ENCODE data around the gene IGF2BP2.
"Not testable (repeated sequence)": the region's sequence is repeated elsewhere in the genome, so short reads cannot be mapped to it uniquely, and the experiment has no call there.

The IGF2BP2 gene

GRCh38 chr3:185825006-185825638 is at the start of gene IGF2BP2:
Gene IGF2BP2 (minus strand): TSS chr3:185825042. CDS start chr3:185824960, 82 bp downstream.
- DNase-seq: peak; percentile 33 to 48

GRCh38 chr3:185874119-185874518 is 49.3 kb upstream of the IGF2BP2 start:
- no peak for DNase-seq

GRCh38 chr3:185867650-185868049 is 42.8 kb upstream of the IGF2BP2 start:
- no peak for DNase-seq

GRCh38 chr3:185866995-185867394 is 42.2 kb upstream of the IGF2BP2 start:
- no peak for DNase-seq

GRCh38 chr3:185866555-185866954 is 41.7 kb upstream of the IGF2BP2 start:
- no peak for DNase-seq

GRCh38 chr3:185865247-185865646 is 40.4 kb upstream of the IGF2BP2 start:
- no peak for DNase-seq

- DNase-seq: no peak
These were observed 39.9 kb upstream of the IGF2BP2 start for GRCh38 chr3:185864767-185865166.

GRCh38 chr3:185862920-185863319 is 38.1 kb upstream of the IGF2BP2 start:
- DNase-seq: no peak

- DNase-seq: no peak
These were observed 34.6 kb upstream of the IGF2BP2 start for GRCh38 chr3:185859294-185859972.

- DNase-seq: no peak
These were observed 33.8 kb upstream of the IGF2BP2 start for GRCh38 chr3:185858502-185859225.

GRCh38 chr3:185857208-185857607 is 32.4 kb upstream of the IGF2BP2 start:
- DNase-seq: no peak

GRCh38 chr3:185856652-185857051 is 31.8 kb upstream of the IGF2BP2 start:
- DNase-seq: no peak

GRCh38 chr3:185853771-185854170 is 28.9 kb upstream of the IGF2BP2 start:
- DNase-seq: not testable (repeated sequence)

- no peak for DNase-seq
These were observed 27.8 kb upstream of the IGF2BP2 start for GRCh38 chr3:185852635-185853034.

GRCh38 chr3:185851959-185852358 is 27.1 kb upstream of the IGF2BP2 start:
- DNase-seq: no peak

GRCh38 chr3:185851046-185851445 is 26.2 kb upstream of the IGF2BP2 start:
- DNase-seq: no peak

GRCh38 chr3:185847506-185847905 is 22.7 kb upstream of the IGF2BP2 start:
- DNase-seq: no peak

GRCh38 chr3:185846037-185846436 is 21.2 kb upstream of the IGF2BP2 start:
- DNase-seq: no peak

GRCh38 chr3:185844051-185844450 is 19.2 kb upstream of the IGF2BP2 start:
- no peak for DNase-seq

- no peak for DNase-seq
These were observed 18.8 kb upstream of the IGF2BP2 start for GRCh38 chr3:185843635-185844034.

GRCh38 chr3:185843126-185843525 is 18.3 kb upstream of the IGF2BP2 start:
- no peak for DNase-seq

GRCh38 chr3:185842241-185842640 is 17.4 kb upstream of the IGF2BP2 start:
- no peak for DNase-seq

- DNase-seq: not testable (repeated sequence)
These were observed 13.7 kb upstream of the IGF2BP2 start for GRCh38 chr3:185838417-185838989.

- DNase-seq: no peak
These were observed 12.6 kb upstream of the IGF2BP2 start for GRCh38 chr3:185837414-185837813.

Data from CD4-positive, alpha-beta T cell treated with Interleukin-4 for 1 hour (primary cell).